OCI-LY3 (cell line): ENCODE results near the gene ADGRG1.

ENCODE experiments used
- H2AFZ ChIP-seq: fragments of 200-600, 300-600 bp; shearing (Covaris generic); 2 replicates; pipeline ENCODE4 v1.6.0; 2014; ENCODE audit warnings: antibody characterized with exemption, low read depth, low read length
- H3K27ac ChIP-seq: fragments of 200-600, 300-600 bp; sonication (generic); 2 replicates; pipeline ENCODE4 v1.5.1; 2014; ENCODE audit warnings: mild to moderate bottlenecking, low read length, moderate library complexity, mixed read lengths
- H3K27me3 ChIP-seq: fragments of 200-600, 300-600 bp; sonication (generic); 2 replicates; pipeline ENCODE4 v1.6.1; 2014; ENCODE audit warnings: low read depth, low read length, mixed read lengths
- H3K36me3 ChIP-seq: fragments of 200-600, 300-600 bp; sonication (generic); replicated peaks from 2 replicates; pipeline ENCODE3; 2014; ENCODE audit warnings: low read depth, low read length, mixed read lengths
- H3K4me1 ChIP-seq: fragments of 300-600, 200-600 bp; sonication (generic); 2 replicates; pipeline ENCODE4 v1.6.1; 2014; ENCODE audit warnings: low read length, mixed read lengths
- H3K4me2 ChIP-seq: fragments of 200-600, 300-600 bp; sonication (generic); 2 replicates; pipeline ENCODE4 v1.6.1; 2014; ENCODE audit warnings: low read length, mixed read lengths
- H3K4me3 ChIP-seq: fragments of 300-600, 200-600 bp; sonication (generic); 2 replicates; pipeline ENCODE4 v1.5.1; 2014; ENCODE audit warnings: antibody characterized with exemption, mild to moderate bottlenecking, low read length, moderate library complexity
- H3K79me2 ChIP-seq: fragments of 300-600, 200-600 bp; shearing (Covaris generic); 2 replicates; pipeline ENCODE4 v1.6.1; 2014; ENCODE audit warnings: mild to moderate bottlenecking, low read length, mixed read lengths
- H3K9ac ChIP-seq: fragments of 300-600, 200-600 bp; shearing (Covaris generic); 2 replicates; pipeline ENCODE4 v1.6.0; 2014; ENCODE audit warnings: mild to moderate bottlenecking, low read length, moderate library complexity
- H3K9me3 ChIP-seq: fragments of 200-600, 300-600 bp; shearing (Covaris generic); 2 replicates; pipeline ENCODE4 v1.6.1; 2014; ENCODE audit warnings: low read length, mixed read lengths; ENCODE audit not compliant: insufficient read depth
- H4K20me1 ChIP-seq: fragments of 200-600, 300-600 bp; sonication (generic); 2 replicates; pipeline ENCODE4 v1.6.1; 2016; ENCODE audit warnings: low read length, mixed read lengths; ENCODE audit not compliant: insufficient read depth
- CTCF ChIP-seq: fragments of 200-600, 300-600 bp; sonication (generic); IDR thresholded peaks from 2 replicates; pipeline ENCODE4 v1.5.1; 2014; ENCODE audit warnings: antibody characterized with exemption, low read length, low read depth
- EZH2phosphoT487 ChIP-seq: fragments of 200-600 bp; shearing (Covaris generic); IDR thresholded peaks from 2 replicates; pipeline ENCODE4 v1.6.1; 2018; ENCODE audit warnings: antibody characterized with exemption, mixed run types, low read depth

ADGRG1 gene

GRCh38 chr16:57623251-57624043 lies 5.0 kb upstream of the ADGRG1 start:
- TF ChIP-seq EZH2phosphoT487 (no peak), CTCF (no peak)
- Histone ChIP-seq H3K4me2 (no peak overlapping the region), H3K9me3 (no peaks in the 10 kb centered on the region), H4K20me1 (no peaks in the 10 kb centered on the region; the same call in 1 of the 2 replicates), H3K9ac (no peak overlapping the region), H3K36me3 (no peaks in the 10 kb centered on the region), H3K4me1 (no peaks in the 10 kb centered on the region), H3K27me3 (peaks cover 52% of the 10 kb centered on the region), H2AFZ (no peak overlapping the region), H3K27ac (no peak overlapping the region), H3K79me2 (no peaks in the 10 kb centered on the region), H3K4me3 (no peak overlapping the region)

- Histone ChIP-seq H3K4me3 (no peak overlapping the region), H2AFZ (no peak overlapping the region), H4K20me1 (no peaks in the 10 kb centered on the region; the same call in 1 of the 2 replicates), H3K4me1 (no peaks in the 10 kb centered on the region), H3K9ac (no peak overlapping the region), H3K9me3 (no peaks in the 10 kb centered on the region), H3K27me3 (peaks cover 58% of the 10 kb centered on the region), H3K4me2 (no peak overlapping the region), H3K79me2 (no peaks in the 10 kb centered on the region), H3K27ac (no peak overlapping the region), H3K36me3 (no peaks in the 10 kb centered on the region)
- no peak for TF ChIP-seq CTCF
Observed at GRCh38 chr16:57624044-57624688, 4.3 kb upstream of the ADGRG1 start.

- H3K9me3 ChIP-seq: no peaks in the 10 kb centered on the region
- TF ChIP-seq CTCF (no peak), EZH2phosphoT487 (no peak)
- no peaks in the 10 kb centered on the region for H3K79me2 ChIP-seq
- H2AFZ ChIP-seq: no peak overlapping the region
- no peak overlapping the region for H3K4me2 ChIP-seq
- peaks cover 66% of the 10 kb centered on the region for H3K27me3 ChIP-seq
- no peak overlapping the region for H3K9ac ChIP-seq
- H3K27ac ChIP-seq: no peak overlapping the region
- H3K4me1 ChIP-seq: no peaks in the 10 kb centered on the region
- no peaks in the 10 kb centered on the region for H3K36me3 ChIP-seq
- no peak overlapping the region for H3K4me3 ChIP-seq
- no peaks in the 10 kb centered on the region; the same call in 1 of the 2 replicates for H4K20me1 ChIP-seq
Observed at GRCh38 chr16:57624806-57625500, 3.5 kb upstream of the ADGRG1 start.
